ENCODE measurements around the gene FAM120C. TPM values are rescaled to one million over a fixed set of nuclear protein-coding genes. Genes with fewer than 3 reads are reported as not detected.

Gene FAM120C
- total and polyA plus RNA-seq, 10 of the 15 experiments (the other 5 are each of a cell fraction or from before 2014, with no cell fraction given) = 1.3 to 9.8 (median 4.9) TPM

DNA sequence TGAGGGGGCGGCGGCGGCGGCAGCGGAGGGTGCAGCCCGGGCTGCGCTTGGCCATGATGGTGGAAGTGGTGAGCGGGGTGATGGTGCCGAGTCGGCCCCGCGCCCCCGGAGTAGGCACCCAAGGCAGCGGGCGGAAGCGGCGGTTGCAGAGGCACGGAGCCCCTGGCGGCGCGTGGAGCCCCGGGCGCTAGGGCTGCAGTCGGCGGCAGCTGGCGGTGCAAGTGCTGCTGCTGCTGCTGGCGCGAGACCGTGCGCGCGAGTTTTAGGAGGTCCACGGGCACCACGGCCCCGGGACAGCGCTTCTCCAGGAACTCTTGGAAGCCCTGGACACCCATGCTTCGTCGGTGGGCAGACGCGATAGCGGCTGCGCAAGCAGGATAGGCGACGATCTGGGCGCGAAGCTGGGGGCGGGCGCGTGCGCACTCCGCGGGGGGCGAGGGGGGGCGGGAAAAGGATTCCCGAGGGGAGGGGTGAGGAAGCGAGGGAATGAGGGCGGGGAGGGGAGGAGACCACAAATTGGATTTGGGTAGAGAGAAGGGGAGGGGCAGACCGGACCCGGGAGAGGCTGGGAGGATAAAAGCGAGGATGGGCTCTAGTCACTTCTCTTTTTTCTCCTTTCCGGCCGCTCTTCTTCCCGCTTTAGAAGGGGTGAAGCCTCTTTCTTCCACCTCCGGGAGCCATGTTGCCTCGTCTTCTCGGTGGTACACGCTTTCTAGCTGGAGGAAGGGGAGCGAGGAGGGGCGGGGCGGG lies at the start of gene FAM120C (continued):
- TF ChIP-seq, protein P1, sequence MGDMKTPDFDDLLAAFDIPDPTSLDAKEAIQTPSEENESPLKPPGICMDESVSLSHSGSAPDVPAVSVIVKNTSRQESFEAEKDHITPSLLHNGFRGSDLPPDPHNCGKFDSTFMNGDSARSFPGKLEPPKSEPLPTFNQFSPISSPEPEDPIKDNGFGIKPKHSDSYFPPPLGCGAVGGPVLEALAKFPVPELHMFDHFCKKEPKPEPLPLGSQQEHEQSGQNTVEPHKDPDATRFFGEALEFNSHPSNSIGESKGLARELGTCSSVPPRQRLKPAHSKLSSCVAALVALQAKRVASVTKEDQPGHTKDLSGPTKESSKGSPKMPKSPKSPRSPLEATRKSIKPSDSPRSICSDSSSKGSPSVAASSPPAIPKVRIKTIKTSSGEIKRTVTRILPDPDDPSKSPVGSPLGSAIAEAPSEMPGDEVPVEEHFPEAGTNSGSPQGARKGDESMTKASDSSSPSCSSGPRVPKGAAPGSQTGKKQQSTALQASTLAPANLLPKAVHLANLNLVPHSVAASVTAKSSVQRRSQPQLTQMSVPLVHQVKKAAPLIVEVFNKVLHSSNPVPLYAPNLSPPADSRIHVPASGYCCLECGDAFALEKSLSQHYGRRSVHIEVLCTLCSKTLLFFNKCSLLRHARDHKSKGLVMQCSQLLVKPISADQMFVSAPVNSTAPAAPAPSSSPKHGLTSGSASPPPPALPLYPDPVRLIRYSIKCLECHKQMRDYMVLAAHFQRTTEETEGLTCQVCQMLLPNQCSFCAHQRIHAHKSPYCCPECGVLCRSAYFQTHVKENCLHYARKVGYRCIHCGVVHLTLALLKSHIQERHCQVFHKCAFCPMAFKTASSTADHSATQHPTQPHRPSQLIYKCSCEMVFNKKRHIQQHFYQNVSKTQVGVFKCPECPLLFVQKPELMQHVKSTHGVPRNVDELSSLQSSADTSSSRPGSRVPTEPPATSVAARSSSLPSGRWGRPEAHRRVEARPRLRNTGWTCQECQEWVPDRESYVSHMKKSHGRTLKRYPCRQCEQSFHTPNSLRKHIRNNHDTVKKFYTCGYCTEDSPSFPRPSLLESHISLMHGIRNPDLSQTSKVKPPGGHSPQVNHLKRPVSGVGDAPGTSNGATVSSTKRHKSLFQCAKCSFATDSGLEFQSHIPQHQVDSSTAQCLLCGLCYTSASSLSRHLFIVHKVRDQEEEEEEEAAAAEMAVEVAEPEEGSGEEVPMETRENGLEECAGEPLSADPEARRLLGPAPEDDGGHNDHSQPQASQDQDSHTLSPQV (IDR thresholded peaks at IDR 0.05) = no peak
- TF ChIP-seq CHD1 (IDR thresholded peaks at IDR 0.05; ENCODE audit: low read depth, low read length) (no peak), RAD21 (IDR thresholded peaks at IDR 0.05; ENCODE audit: insufficient read depth, low read depth, low read length) (no peak), RCOR1 (conservative IDR thresholded peaks at IDR 0.05; ENCODE audit: low read depth, low read length) (no peak), ZNF24 (IDR thresholded peaks at IDR 0.05) (no peak), RELA (IDR thresholded peaks at IDR 0.05; ENCODE audit: borderline replicate concordance, partially characterized antibody) (no peak), FOXK2 (IDR thresholded peaks at IDR 0.05) (no peak), POLR2AphosphoS5 (IDR thresholded peaks at IDR 0.05; ENCODE audit: low read length) (0 out of 2 replicates have a peak, but pooled peaks have one; percentile 10), TCF7 (IDR thresholded peaks at IDR 0.05; ENCODE audit: borderline replicate concordance) (no peak), POLR2A (IDR thresholded peaks at IDR 0.05; ENCODE audit: low read depth, low read length) (peak; percentile 75), ATF7 (IDR thresholded peaks at IDR 0.05; ENCODE audit: low read depth) (0 out of 2 replicates have a peak, but pooled peaks have one; percentile 30), NFXL1 (IDR thresholded peaks at IDR 0.05; ENCODE audit: borderline replicate concordance) (no peak), MXI1 (IDR thresholded peaks at IDR 0.05; ENCODE audit: low read depth, low read length) (no peak), FOS (IDR thresholded peaks at IDR 0.05; ENCODE audit: borderline replicate concordance, extremely low read depth, insufficient read length) (no peak), YY1 (IDR thresholded peaks at IDR 0.05; ENCODE audit: low read depth, low read length) (peak; percentile 84), MTA2 (IDR thresholded peaks at IDR 0.05; ENCODE audit: low read depth) (no peak), CHD2 (IDR thresholded peaks at IDR 0.05; ENCODE audit: borderline replicate concordance, low read depth, low read length) (no peak), SPI1 (IDR thresholded peaks at IDR 0.05; ENCODE audit: borderline replicate concordance, insufficient read depth, low read depth, low read length) (no peak), BACH1 (IDR thresholded peaks at IDR 0.05; ENCODE audit: borderline replicate concordance) (0 out of 2 replicates have a peak, but pooled peaks have one; percentile 22)
- TF ChIP-seq, protein P2, sequence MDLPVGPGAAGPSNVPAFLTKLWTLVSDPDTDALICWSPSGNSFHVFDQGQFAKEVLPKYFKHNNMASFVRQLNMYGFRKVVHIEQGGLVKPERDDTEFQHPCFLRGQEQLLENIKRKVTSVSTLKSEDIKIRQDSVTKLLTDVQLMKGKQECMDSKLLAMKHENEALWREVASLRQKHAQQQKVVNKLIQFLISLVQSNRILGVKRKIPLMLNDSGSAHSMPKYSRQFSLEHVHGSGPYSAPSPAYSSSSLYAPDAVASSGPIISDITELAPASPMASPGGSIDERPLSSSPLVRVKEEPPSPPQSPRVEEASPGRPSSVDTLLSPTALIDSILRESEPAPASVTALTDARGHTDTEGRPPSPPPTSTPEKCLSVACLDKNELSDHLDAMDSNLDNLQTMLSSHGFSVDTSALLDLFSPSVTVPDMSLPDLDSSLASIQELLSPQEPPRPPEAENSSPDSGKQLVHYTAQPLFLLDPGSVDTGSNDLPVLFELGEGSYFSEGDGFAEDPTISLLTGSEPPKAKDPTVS (IDR thresholded peaks at IDR 0.05; ENCODE audit: low read depth, low read length) = no peak
- TF ChIP-seq, protein P3, sequence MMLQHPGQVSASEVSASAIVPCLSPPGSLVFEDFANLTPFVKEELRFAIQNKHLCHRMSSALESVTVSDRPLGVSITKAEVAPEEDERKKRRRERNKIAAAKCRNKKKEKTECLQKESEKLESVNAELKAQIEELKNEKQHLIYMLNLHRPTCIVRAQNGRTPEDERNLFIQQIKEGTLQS (IDR thresholded peaks at IDR 0.05; ENCODE audit: borderline replicate concordance, extremely low read depth, low read depth, low read length) = no peak

All from GM12878 (cell line).